ENCODE data around the gene SRRM5. TPM values are rescaled to one million over a fixed set of nuclear protein-coding genes. Genes with fewer than 3 reads are reported as not detected.
A peak's percentile ranks its signal among the peaks of the same experiment; 100 is the strongest.

Gene SRRM5
- total and polyA plus RNA-seq, 2 of the 13 experiments (the other 11 are each of a cell fraction or from before 2014, with no cell fraction given), result 0.11 to 0.16 TPM

DNA sequence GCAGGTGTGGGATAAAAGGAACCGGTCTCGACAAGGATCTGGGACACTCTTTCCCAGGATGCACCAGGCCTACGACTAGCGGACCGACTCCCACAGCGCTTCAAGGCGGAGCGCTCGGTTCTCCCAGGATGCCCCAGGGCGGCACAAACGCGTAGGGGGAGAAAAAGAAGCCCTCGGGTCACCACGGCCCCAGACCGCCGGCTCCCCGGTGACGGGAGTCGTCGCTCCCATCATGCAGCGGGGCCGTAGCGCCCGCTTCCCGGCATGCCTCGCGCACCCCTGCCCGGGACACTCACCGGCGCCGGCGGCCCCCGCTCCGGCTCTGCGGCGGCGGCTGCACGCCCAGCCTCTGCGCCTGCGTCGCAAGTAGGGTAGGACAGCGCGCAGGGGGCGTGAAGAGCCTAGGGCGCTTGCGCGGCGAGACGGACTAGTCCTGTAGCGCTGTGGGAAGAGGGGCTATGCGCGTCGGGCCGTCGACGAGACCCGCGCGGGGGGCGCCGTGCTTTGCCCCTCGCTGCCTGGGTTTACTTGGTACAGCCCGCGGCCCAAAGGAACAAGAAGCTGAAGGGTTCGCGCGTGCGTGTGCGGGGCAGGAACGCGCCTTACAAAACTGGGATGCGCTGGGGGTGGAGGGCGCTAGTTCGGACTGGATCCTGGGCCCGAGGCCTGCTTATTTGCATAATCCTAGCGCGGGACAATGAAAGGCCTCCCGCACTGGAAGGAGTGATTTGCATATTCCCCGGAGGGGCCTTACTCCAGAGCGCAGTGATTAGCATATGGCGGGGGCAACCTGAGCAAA, 7.6 kb downstream of the SRRM5 start, which contains the start of gene ZNF428 (continued):
- TF ChIP-seq, protein P1, sequence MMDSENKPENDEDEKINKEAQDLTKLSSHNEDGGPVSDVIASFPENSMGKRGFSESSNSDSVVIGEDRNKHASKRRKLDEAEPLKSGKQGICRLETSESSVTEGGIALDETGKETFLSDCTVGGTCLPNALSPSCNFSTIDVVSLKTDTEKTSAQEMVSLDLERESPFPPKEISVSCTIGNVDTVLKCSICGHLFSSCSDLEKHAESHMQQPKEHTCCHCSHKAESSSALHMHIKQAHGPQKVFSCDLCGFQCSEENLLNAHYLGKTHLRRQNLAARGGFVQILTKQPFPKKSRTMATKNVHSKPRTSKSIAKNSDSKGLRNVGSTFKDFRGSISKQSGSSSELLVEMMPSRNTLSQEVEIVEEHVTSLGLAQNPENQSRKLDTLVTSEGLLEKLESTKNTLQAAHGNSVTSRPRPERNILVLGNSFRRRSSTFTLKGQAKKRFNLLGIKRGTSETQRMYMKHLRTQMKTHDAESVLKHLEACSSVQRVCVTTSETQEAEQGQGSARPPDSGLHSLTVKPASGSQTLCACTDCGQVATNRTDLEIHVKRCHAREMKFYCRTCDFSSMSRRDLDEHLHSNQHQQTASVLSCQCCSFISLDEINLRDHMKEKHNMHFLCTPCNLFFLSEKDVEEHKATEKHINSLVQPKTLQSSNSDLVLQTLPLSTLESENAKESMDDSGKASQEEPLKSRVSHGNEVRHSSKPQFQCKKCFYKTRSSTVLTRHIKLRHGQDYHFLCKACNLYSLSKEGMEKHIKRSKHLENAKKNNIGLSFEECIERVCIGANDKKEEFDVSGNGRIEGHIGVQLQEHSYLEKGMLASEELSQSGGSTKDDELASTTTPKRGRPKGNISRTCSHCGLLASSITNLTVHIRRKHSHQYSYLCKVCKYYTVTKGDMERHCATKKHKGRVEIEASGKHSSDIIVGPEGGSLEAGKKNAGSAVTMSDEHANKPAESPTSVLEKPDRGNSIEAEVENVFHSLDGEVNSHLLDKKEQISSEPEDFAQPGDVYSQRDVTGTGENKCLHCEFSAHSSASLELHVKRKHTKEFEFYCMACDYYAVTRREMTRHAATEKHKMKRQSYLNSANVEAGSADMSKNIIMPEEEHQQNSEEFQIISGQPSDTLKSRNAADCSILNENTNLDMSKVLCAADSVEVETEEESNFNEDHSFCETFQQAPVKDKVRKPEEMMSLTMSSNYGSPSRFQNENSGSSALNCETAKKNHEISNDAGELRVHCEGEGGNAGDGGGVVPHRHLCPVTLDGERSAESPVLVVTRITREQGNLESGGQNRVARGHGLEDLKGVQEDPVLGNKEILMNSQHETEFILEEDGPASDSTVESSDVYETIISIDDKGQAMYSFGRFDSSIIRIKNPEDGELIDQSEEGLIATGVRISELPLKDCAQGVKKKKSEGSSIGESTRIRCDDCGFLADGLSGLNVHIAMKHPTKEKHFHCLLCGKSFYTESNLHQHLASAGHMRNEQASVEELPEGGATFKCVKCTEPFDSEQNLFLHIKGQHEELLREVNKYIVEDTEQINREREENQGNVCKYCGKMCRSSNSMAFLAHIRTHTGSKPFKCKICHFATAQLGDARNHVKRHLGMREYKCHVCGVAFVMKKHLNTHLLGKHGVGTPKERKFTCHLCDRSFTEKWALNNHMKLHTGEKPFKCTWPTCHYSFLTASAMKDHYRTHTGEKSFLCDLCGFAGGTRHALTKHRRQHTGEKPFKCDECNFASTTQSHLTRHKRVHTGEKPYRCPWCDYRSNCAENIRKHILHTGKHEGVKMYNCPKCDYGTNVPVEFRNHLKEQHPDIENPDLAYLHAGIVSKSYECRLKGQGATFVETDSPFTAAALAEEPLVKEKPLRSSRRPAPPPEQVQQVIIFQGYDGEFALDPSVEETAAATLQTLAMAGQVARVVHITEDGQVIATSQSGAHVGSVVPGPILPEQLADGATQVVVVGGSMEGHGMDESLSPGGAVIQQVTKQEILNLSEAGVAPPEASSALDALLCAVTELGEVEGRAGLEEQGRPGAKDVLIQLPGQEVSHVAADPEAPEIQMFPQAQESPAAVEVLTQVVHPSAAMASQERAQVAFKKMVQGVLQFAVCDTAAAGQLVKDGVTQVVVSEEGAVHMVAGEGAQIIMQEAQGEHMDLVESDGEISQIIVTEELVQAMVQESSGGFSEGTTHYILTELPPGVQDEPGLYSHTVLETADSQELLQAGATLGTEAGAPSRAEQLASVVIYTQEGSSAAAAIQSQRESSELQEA (CRISPR knock-in tag; IDR thresholded peaks at IDR 0.05; ENCODE audit: not compliant biosample characterization), result no peak
- no peak for TF ChIP-seq JUND (CRISPR knock-in tag; IDR thresholded peaks at IDR 0.05)
- 0 out of 2 replicates have a peak, but pooled peaks have one; percentile 6 for TF ChIP-seq NR2F2 (IDR thresholded peaks at IDR 0.05; ENCODE audit: borderline replicate concordance, low read depth)
- TF ChIP-seq ZNF773 (CRISPR knock-in tag; IDR thresholded peaks at IDR 0.05; ENCODE audit: borderline replicate concordance), result peak; percentile 90; the same call in 1 of the 2 replicates
- TF ChIP-seq ZNF10 (CRISPR knock-in tag; IDR thresholded peaks at IDR 0.05; ENCODE audit: borderline replicate concordance, low read depth), result 0 out of 2 replicates have a peak, but pooled peaks have one; percentile 85
- TF ChIP-seq SNAI1 (CRISPR knock-in tag; IDR thresholded peaks at IDR 0.05; ENCODE audit: borderline replicate concordance), result 0 out of 2 replicates have a peak, but pooled peaks have one; percentile 42
- TF ChIP-seq HOXA3 (CRISPR knock-in tag; IDR thresholded peaks at IDR 0.05), result peak; percentile 80
- TF ChIP-seq ZNF598 (CRISPR knock-in tag; IDR thresholded peaks at IDR 0.05; ENCODE audit: borderline replicate concordance), result peak; percentile 75; the same call in 1 of the 2 replicates
- peak; percentile 90; the same call in 1 of the 2 replicates for TF ChIP-seq ZNF670 (CRISPR knock-in tag; IDR thresholded peaks at IDR 0.05; ENCODE audit: borderline replicate concordance)
- no peak for TF ChIP-seq EHMT2 (IDR thresholded peaks at IDR 0.05; ENCODE audit: borderline replicate concordance, low read depth, low read length)
- peak; percentile 96 for TF ChIP-seq ZNF766 (CRISPR knock-in tag; IDR thresholded peaks at IDR 0.05; ENCODE audit: borderline replicate concordance)
- TF ChIP-seq YEATS4 (CRISPR knock-in tag; IDR thresholded peaks at IDR 0.05; ENCODE audit: borderline replicate concordance), result peak; percentile 88
- TF ChIP-seq ZBTB7A (CRISPR knock-in tag; IDR thresholded peaks at IDR 0.05), result 0 out of 2 replicates have a peak, but pooled peaks have one; percentile 14
- TF ChIP-seq BRD4 (CRISPR knock-in tag; IDR thresholded peaks at IDR 0.05), result peak; percentile 78
- no peak for TF ChIP-seq KDM1A (CRISPR knock-in tag; IDR thresholded peaks at IDR 0.05)
- TF ChIP-seq ZBTB46 (CRISPR knock-in tag; IDR thresholded peaks at IDR 0.05; ENCODE audit: borderline replicate concordance), result peak; percentile 90; the same call in 1 of the 2 replicates
- peak; percentile 44 for TF ChIP-seq POLR2AphosphoS5 (IDR thresholded peaks at IDR 0.05; ENCODE audit: low read depth, low read length)

All from HepG2 (cell line).